Measurements from ENCODE around the gene SERTAD2. TPM values are rescaled to one million over a fixed set of nuclear protein-coding genes. Genes with fewer than 3 reads are reported as not detected.

SERTAD2 gene
- total and polyA plus RNA-seq, 9 donors = 9.9 to 26.8 (median 20.8) TPM

DNA sequence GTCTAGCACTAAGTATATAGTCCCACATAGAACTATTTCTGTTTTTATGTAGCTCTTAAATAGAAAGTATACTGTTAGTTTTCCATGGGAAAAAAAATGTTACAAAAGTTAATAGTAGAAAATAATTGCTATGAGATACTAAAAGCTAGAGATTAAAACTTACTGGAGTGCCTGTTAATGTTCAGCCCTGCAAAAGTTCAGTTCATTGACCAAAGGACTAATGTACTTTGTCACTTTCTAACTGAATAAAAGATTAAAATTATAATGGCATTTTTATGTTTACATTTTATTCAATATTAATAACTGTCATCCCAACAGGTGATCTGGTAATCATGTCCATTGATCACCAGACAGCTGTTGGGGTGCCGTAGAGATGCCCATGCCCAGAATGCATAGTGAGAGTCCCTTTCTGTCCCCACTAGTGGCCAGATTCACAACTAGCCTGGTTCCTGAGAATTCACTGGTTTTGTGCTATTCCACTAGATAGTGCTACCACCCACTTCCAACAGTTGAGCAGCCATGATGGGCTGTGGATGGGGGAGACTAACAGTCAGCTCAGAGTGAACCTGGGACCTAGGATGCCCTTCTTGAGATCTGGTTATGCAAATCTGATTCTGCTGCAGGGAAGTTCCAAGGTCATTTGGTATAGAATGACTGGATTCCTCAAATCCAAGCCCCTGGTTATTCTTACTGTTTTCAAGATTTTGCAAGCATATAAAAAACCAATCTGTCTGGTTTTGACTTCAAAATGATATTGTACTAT lies 71.8 kb downstream of the SERTAD2 start:
- Histone ChIP-seq H3K27me3 (no peaks in the 10 kb centered on the region), H3K36me3 (no peaks in the 10 kb centered on the region), H3K9me3 (no peaks in the 10 kb centered on the region), H3K4me1 (ENCODE audit: insufficient read depth) (no peaks in the 10 kb centered on the region), H3K27ac (no peak overlapping the region), H3K4me3 (no peak overlapping the region)
- no peak for DNase-seq
- intact Hi-C loops (cut with DNase I) = no loop called here
- WGBS, 3 donors = 95 to 98% (median 97%) methylated on average over 1 of the region's 1 CpG
- TF ChIP-seq, protein P1, sequence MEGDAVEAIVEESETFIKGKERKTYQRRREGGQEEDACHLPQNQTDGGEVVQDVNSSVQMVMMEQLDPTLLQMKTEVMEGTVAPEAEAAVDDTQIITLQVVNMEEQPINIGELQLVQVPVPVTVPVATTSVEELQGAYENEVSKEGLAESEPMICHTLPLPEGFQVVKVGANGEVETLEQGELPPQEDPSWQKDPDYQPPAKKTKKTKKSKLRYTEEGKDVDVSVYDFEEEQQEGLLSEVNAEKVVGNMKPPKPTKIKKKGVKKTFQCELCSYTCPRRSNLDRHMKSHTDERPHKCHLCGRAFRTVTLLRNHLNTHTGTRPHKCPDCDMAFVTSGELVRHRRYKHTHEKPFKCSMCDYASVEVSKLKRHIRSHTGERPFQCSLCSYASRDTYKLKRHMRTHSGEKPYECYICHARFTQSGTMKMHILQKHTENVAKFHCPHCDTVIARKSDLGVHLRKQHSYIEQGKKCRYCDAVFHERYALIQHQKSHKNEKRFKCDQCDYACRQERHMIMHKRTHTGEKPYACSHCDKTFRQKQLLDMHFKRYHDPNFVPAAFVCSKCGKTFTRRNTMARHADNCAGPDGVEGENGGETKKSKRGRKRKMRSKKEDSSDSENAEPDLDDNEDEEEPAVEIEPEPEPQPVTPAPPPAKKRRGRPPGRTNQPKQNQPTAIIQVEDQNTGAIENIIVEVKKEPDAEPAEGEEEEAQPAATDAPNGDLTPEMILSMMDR (IDR thresholded peaks at IDR 0.05) = no peak
- TF ChIP-seq POLR2A (IDR thresholded peaks at IDR 0.05) (no peak), EP300 (IDR thresholded peaks at IDR 0.05) (no peak)

Other genes with a start within 250 kb of the SERTAD2 start
- gene LGALSL, start 199.8 kb downstream of the SERTAD2 start, total RNA-seq = 10 to 100 TPM; 10.5 to 22.0 (median 15.5) TPM
- 10 to 100 TPM in 1 of 2 donors, 1 to 10 TPM in 1; 6.8 to 17.0 TPM for gene LGALSL, start 199.8 kb downstream of the SERTAD2 start, polyA plus RNA-seq
- 10 to 100 TPM; 24.1 to 33.8 (median 27.6) TPM for gene AFTPH, start 129.6 kb downstream of the SERTAD2 start, total RNA-seq
- 10 to 100 TPM; 18.5 to 28.8 TPM for gene AFTPH, start 129.6 kb downstream of the SERTAD2 start, polyA plus RNA-seq